BJ (cell line): Measurements from ENCODE around the gene CCHCR1. TPM values are rescaled to one million over a fixed set of nuclear protein-coding genes. Genes with fewer than 3 reads are reported as not detected.

Experiments
- CTCF ChIA-PET: fragments of 350-600 bp; formaldehyde crosslinking; extraction: SDS; loops from one replicate; lab custom pipeline; 2021; ENCODE audit warnings: antibody characterized with exemption, inconsistent platforms; lab: Yijun Ruan, JAX
- POLR2A ChIA-PET: fragments of 300-600 bp; sonication (Branson Sonifier 250); formaldehyde crosslinking; extraction: SDS; loops from one replicate; lab custom pipeline; 2021; ENCODE audit warnings: antibody characterized with exemption; lab: Charles Lee
- DNase-seq: peaks from one replicate; pipeline ENCODE4 v3.0.0-alpha.2; 2011; ENCODE audit warnings: low read depth
- H3K27me3 ChIP-seq: 2 replicates; pipeline ENCODE4 v1.6.0; 2011; ENCODE audit warnings: low read length; ENCODE audit not compliant: control insufficient read depth, insufficient read depth
- H3K36me3 ChIP-seq: 2 replicates; pipeline ENCODE4 v1.5.1; 2011; ENCODE audit warnings: low read length; ENCODE audit not compliant: control insufficient read depth, insufficient read depth
- H3K4me3 ChIP-seq: 2 replicates; pipeline ENCODE4 v1.5.1; 2011; ENCODE audit warnings: low read depth, mild to moderate bottlenecking, control low read depth, low read length
- CTCF ChIP-seq: IDR thresholded peaks from 2 replicates; pipeline ENCODE4 v1.5.1; 2011; ENCODE audit warnings: low read depth, mild to moderate bottlenecking, control low read depth, inconsistent platforms, low read length, moderate library complexity; ENCODE audit not compliant: insufficient read depth
- polyA minus RNA-seq: library from RNA; depleted of rRNA, polyadenylated mRNA; stranded (reverse); fragments of >200 nt; gene quantifications from 2 replicates; pipeline ENCODE4 v1.2.3, GENCODE V29; 2011; rRNA and poly(A)+ RNA removed
- polyA plus RNA-seq: library from polyadenylated mRNA; depleted of rRNA; stranded (reverse); fragments of >200 nt; gene quantifications from 2 replicates; pipeline ENCODE4 v1.2.3, GENCODE V29; 2011; rRNA removed

Gene CCHCR1
- polyA plus RNA-seq = 11.0 and 15.5 TPM in 2 replicates
- 7.7 and 7.9 TPM in 2 replicates for polyA minus RNA-seq

- CTCF ChIA-PET = interaction anchor here (0.6 to 1.2 kb wide), 3 partner anchors 11 to 30 kb away, joined by 3 to 4 read pairs (median 3); no protein-coding TSS in a partner anchor
Observed at GRCh38 chr6:31157513-31158139, at the start of gene CCHCR1. CCHCR1 (minus strand) TSS chr6:31157802; CDS start chr6:31157600, 202 bp downstream.

GRCh38 chr6:31205638-31206037 lies 48.0 kb upstream of the CCHCR1 start:
- POLR2A ChIA-PET = no interaction called here

More at GRCh38 chr6:31157513-31158139, at the start of gene CCHCR1:
- peak within 1 kb of the TSS; percentile 81 for H3K4me3 ChIP-seq
- peaks cover 2% of the 10 kb centered on the region; the same call in 1 of the 2 replicates for H3K36me3 ChIP-seq
- no peaks in the 10 kb centered on the region for H3K27me3 ChIP-seq
- DNase-seq = no peak
- no peak for TF ChIP-seq CTCF
- POLR2A ChIA-PET = no interaction called here

GRCh38 chr6:31204751-31205145 lies 47.1 kb upstream of the CCHCR1 start:
- no peak for TF ChIP-seq CTCF
- no peak for DNase-seq
- POLR2A ChIA-PET = no interaction called here
- Histone ChIP-seq H3K27me3 (no peaks in the 10 kb centered on the region), H3K4me3 (no peak overlapping the region), H3K36me3 (0 out of 2 replicates have a peak, but pooled peaks cover 1% of the 10 kb centered on the region)
- CTCF ChIA-PET = interaction anchor here (1.2 kb wide), 1 partner anchor 11 kb away, joined by 3 read pairs; no protein-coding TSS in a partner anchor

More at GRCh38 chr6:31205638-31206037, 48.0 kb upstream of the CCHCR1 start:
- Histone ChIP-seq H3K36me3 (0 out of 2 replicates have a peak, but pooled peaks cover 1% of the 10 kb centered on the region), H3K4me3 (no peak overlapping the region), H3K27me3 (no peaks in the 10 kb centered on the region)
- TF ChIP-seq CTCF = no peak
- DNase-seq = no peak
- CTCF ChIA-PET = interaction anchor here (1.2 kb wide), 1 partner anchor 12 kb away, joined by 3 read pairs; no protein-coding TSS in a partner anchor

- no peak for DNase-seq
- Histone ChIP-seq H3K27me3 (no peaks in the 10 kb centered on the region), H3K4me3 (peak overlapping the region; percentile 26), H3K36me3 (0 out of 2 replicates have a peak, but pooled peaks cover 1% of the 10 kb centered on the region)
- CTCF ChIA-PET = interaction anchor here (0.8 to 14.8 kb wide), 2 partner anchors 15 to 163 kb away, joined by 3 to 201 read pairs; no protein-coding TSS in a partner anchor
- TF ChIP-seq CTCF = no peak
- POLR2A ChIA-PET = no interaction called here
Observed at GRCh38 chr6:31203345-31203979, 45.9 kb upstream of the CCHCR1 start.
